Natural killer cell treated with Interleukin-12 subunit alpha and Interleukin-12 subunit beta and Interleukin-15 and Interleukin-18, amount 100 ng/mL, for 72 hours (primary cell): ENCODE measurements around the gene NKAPL. TPM values are rescaled to one million over a fixed set of nuclear protein-coding genes. Genes with fewer than 3 reads are reported as not detected.

Experiments used
- ATAC-seq, 2 donors: fragments of 150-1000 bp; cut with Tn5 transposase in 1 of 2; sonication (Bioruptor Pico), chemical (Tn5 transposase) in 1 of 2; 2 replicates each; pipeline ENCODE4 v1.10.0; 2021
- DNase-seq: peaks from one replicate; pipeline ENCODE4 v3.0.0; 2022; ENCODE audit warnings: low spot score
- H3K27ac Mint-ChIP-seq, 2 donors: 1 replicate in 1 of 2; 2 replicates in 1 of 2; pipeline ENCODE4 v1.8.0; 2022; ENCODE audit warnings: mixed read lengths in 2 of 2, mild to moderate bottlenecking in 1 of 2, moderate library complexity in 1 of 2
- H3K27me3 Mint-ChIP-seq, 2 donors: 1 replicate in 1 of 2; 2 replicates in 1 of 2; pipeline ENCODE4 v1.8.0; 2022; ENCODE audit warnings: mixed read lengths in 2 of 2
- H3K36me3 Mint-ChIP-seq: one replicate; pipeline ENCODE4 v1.8.0; 2022; ENCODE audit warnings: mixed read lengths
- H3K4me1 Mint-ChIP-seq, 2 donors: 1 replicate in 1 of 2; 2 replicates in 1 of 2; pipeline ENCODE4 v1.8.0; 2022; ENCODE audit warnings: low read depth in 2 of 2, mixed read lengths in 2 of 2, mild to moderate bottlenecking in 1 of 2
- H3K4me3 Mint-ChIP-seq: one replicate; pipeline ENCODE4 v1.8.0; 2022; ENCODE audit warnings: mixed read lengths
- H3K9me3 Mint-ChIP-seq: 2 replicates; pipeline ENCODE4 v1.8.0; 2022; ENCODE audit warnings: mixed read lengths
- total RNA-seq, 2 donors: library from RNA; stranded (reverse); gene quantifications; one replicate each; pipeline ENCODE4 v1.2.3, GENCODE V29; 2022

The NKAPL gene
- under 1 TPM in 1 of 2 donors, not detected in 1; 0.45 TPM for total RNA-seq

GRCh38 chr6:28258877-28259777, at the start of gene NKAPL:
TSS of gene NKAPL (plus strand) at chr6:28259297. CDS start at chr6:28259372, 75 bp downstream.
- peak within 1 kb of the TSS; percentile 24 to 52 for H3K27ac Mint-ChIP-seq
- DNase-seq: peak; percentile 87

GRCh38 chr6:28209753-28210535, 49.2 kb upstream of the NKAPL start:
- Mint-ChIP-seq H3K4me3 (no peak overlapping the region), H3K27me3 (peaks cover 57 to 93% of the 10 kb centered on the region in 2 donors), H3K4me1 (peaks cover 25 to 35% of the 10 kb centered on the region in 2 donors), H3K9me3 (no peaks in the 10 kb centered on the region), H3K27ac (no peak overlapping the region), H3K36me3 (peaks cover 26% of the 10 kb centered on the region)
- DNase-seq (no peak), ATAC-seq (no peak)

More at GRCh38 chr6:28258877-28259777, at the start of gene NKAPL:
- Mint-ChIP-seq H3K27me3 (peaks cover 33 to 35% of the 10 kb centered on the region in 2 donors), H3K4me3 (peak within 1 kb of the TSS; percentile 59), H3K9me3 (peaks cover 4% of the 10 kb centered on the region), H3K36me3 (peaks cover 27% of the 10 kb centered on the region), H3K4me1 (peaks cover 4 to 6% of the 10 kb centered on the region in 2 donors)
- peak; percentile 65 to 78 for ATAC-seq

GRCh38 chr6:28211840-28212509, 47.1 kb upstream of the NKAPL start:
- ATAC-seq (peak in 1 of 2 donors; percentile 5), DNase-seq (no peak)
- H3K27ac Mint-ChIP-seq: peak overlapping the region; percentile 10 to 26
- peaks cover 25 to 35% of the 10 kb centered on the region in 2 donors for H3K4me1 Mint-ChIP-seq
- no peaks in the 10 kb centered on the region for H3K9me3 Mint-ChIP-seq
- peaks cover 23% of the 10 kb centered on the region for H3K36me3 Mint-ChIP-seq
- peaks cover 60 to 83% of the 10 kb centered on the region in 2 donors for H3K27me3 Mint-ChIP-seq
- peak overlapping the region; percentile 79 for H3K4me3 Mint-ChIP-seq

- Mint-ChIP-seq H3K27me3 (peaks cover 54 to 76% of the 10 kb centered on the region in 2 donors), H3K27ac (peak overlapping the region; percentile 10 to 26), H3K9me3 (no peaks in the 10 kb centered on the region), H3K4me3 (peak overlapping the region; percentile 79), H3K36me3 (peaks cover 23% of the 10 kb centered on the region), H3K4me1 (peaks cover 19 to 29% of the 10 kb centered on the region in 2 donors)
- DNase-seq (no peak), ATAC-seq (peak; percentile 64 to 73)
Measured at GRCh38 chr6:28212510-28213212, 46.4 kb upstream of the NKAPL start.

- Mint-ChIP-seq H3K36me3 (peaks cover 23% of the 10 kb centered on the region), H3K4me1 (peaks cover 15 to 24% of the 10 kb centered on the region in 2 donors), H3K27me3 (peaks cover 50 to 71% of the 10 kb centered on the region in 2 donors), H3K27ac (peak overlapping the region; percentile 10 to 26), H3K4me3 (peak overlapping the region; percentile 79), H3K9me3 (no peaks in the 10 kb centered on the region)
- DNase-seq (no peak), ATAC-seq (no peak)
Measured at GRCh38 chr6:28213213-28213523, 45.9 kb upstream of the NKAPL start.

GRCh38 chr6:28215425-28215824, 43.7 kb upstream of the NKAPL start:
- Mint-ChIP-seq H3K9me3 (no peaks in the 10 kb centered on the region), H3K27me3 (peaks cover 38 to 54% of the 10 kb centered on the region in 2 donors), H3K36me3 (peaks cover 14% of the 10 kb centered on the region), H3K4me3 (no peak overlapping the region), H3K27ac (no peak overlapping the region), H3K4me1 (peaks cover 17 to 19% of the 10 kb centered on the region in 2 donors)
- no peak for ATAC-seq
- DNase-seq: no peak

GRCh38 chr6:28217890-28218289, 41.2 kb upstream of the NKAPL start:
- ATAC-seq (no peak), DNase-seq (no peak)
- no peaks in the 10 kb centered on the region for H3K9me3 Mint-ChIP-seq
- H3K36me3 Mint-ChIP-seq: peaks cover 5% of the 10 kb centered on the region
- peaks cover 5 to 7% of the 10 kb centered on the region in 2 donors for H3K4me1 Mint-ChIP-seq
- H3K27me3 Mint-ChIP-seq: peaks cover 35 to 44% of the 10 kb centered on the region in 2 donors
- peak overlapping the region; percentile 56 for H3K4me3 Mint-ChIP-seq
- H3K27ac Mint-ChIP-seq: peak overlapping the region in 1 of 2 donors; percentile 33

GRCh38 chr6:28218312-28219248, 40.5 kb upstream of the NKAPL start:
- Mint-ChIP-seq H3K4me1 (peaks cover 0 to 3% of the 10 kb centered on the region in 2 donors), H3K27me3 (peaks cover 33 to 43% of the 10 kb centered on the region in 2 donors), H3K9me3 (no peaks in the 10 kb centered on the region), H3K4me3 (peak overlapping the region; percentile 81), H3K27ac (peak overlapping the region; percentile 33 to 37), H3K36me3 (peaks cover 5% of the 10 kb centered on the region)
- peak; percentile 87 to 90 for ATAC-seq
- peak; percentile 71 for DNase-seq

GRCh38 chr6:28220257-28221133, 38.6 kb upstream of the NKAPL start:
- no peak for DNase-seq
- Mint-ChIP-seq H3K9me3 (no peaks in the 10 kb centered on the region), H3K4me1 (peaks cover 8 to 9% of the 10 kb centered on the region in 2 donors), H3K4me3 (no peak overlapping the region), H3K27ac (no peak overlapping the region), H3K27me3 (peaks cover 22 to 26% of the 10 kb centered on the region in 2 donors), H3K36me3 (no peaks in the 10 kb centered on the region)
- no peak for ATAC-seq

GRCh38 chr6:28224131-28225055, 34.7 kb upstream of the NKAPL start:
- no peak for DNase-seq
- Mint-ChIP-seq H3K36me3 (peaks cover 12% of the 10 kb centered on the region), H3K4me3 (peak overlapping the region; percentile 85), H3K27ac (peak overlapping the region; percentile 73 to 89), H3K9me3 (no peaks in the 10 kb centered on the region), H3K27me3 (peaks cover 15 to 22% of the 10 kb centered on the region in 2 donors), H3K4me1 (peaks cover 9 to 13% of the 10 kb centered on the region in 2 donors)
- ATAC-seq: no peak
